Upper lobe of left lung (tissue), 6 donors: ENCODE measurements around the gene CBLB. TPM values are rescaled to one million over a fixed set of nuclear protein-coding genes. Genes with fewer than 3 reads are reported as not detected.
"Not testable (repeated sequence)": the region's sequence is repeated elsewhere in the genome, so short reads cannot be mapped to it uniquely, and the experiment has no call there.

Experiments used
- ATAC-seq, 2 donors: fragments of 200-7000 bp; cut with Tn5 transposase; one replicate each; pipeline ENCODE4 v1.9.1; 2022; ENCODE audit warnings: mild to moderate bottlenecking in 2 of 2, moderate library complexity in 2 of 2; ENCODE audit not compliant: low FRiP score in 2 of 2
- DNase-seq, 2 donors: peaks; one replicate each; pipeline ENCODE4 v3.0.0-alpha.2; 2019 to 2020
- H3K27ac ChIP-seq, 4 donors: fragments of 200-600 bp; sonication (generic); one replicate each; pipeline ENCODE4 v1.5.1; 2016 to 2019
- H3K27me3 ChIP-seq, 4 donors: fragments of 200-600 bp; sonication (generic); one replicate each; pipeline ENCODE4 v1.5.1; 2017 to 2019
- H3K36me3 ChIP-seq, 4 donors: fragments of 200-600 bp; sonication (generic); one replicate each; pipeline ENCODE4 v1.5.1; 2016 to 2019
- H3K4me1 ChIP-seq, 4 donors: fragments of 200-600 bp; sonication (generic); one replicate each; pipeline ENCODE4 v1.5.1; 2018 to 2019
- H3K4me3 ChIP-seq, 4 donors: fragments of 200-600 bp; sonication (generic); one replicate each; pipeline ENCODE4 v1.5.1; 2017 to 2019; ENCODE audit warnings: mild to moderate bottlenecking in 2 of 4, moderate library complexity in 1 of 4
- H3K9me3 ChIP-seq, 4 donors: fragments of 200-600 bp; sonication (generic); one replicate each; pipeline ENCODE4 v1.5.1; 2018 to 2019
- CTCF ChIP-seq, 6 experiments: fragments of 450-650 bp in 4 of 6; fragments of 200-600 bp in 2 of 6; sonication (generic) in 2 of 6; IDR thresholded peaks; one replicate each; pipeline ENCODE4 v1.5.1; 2016 to 2019; ENCODE audit warnings: antibody characterized with exemption in 6 of 6
- EP300 ChIP-seq, 4 donors: sonication (generic); formaldehyde crosslinking; IDR thresholded peaks; one replicate each; pipeline ENCODE4 v1.5.1; 2017; ENCODE audit warnings: antibody characterized with exemption in 4 of 4, control low read depth in 2 of 4
- POLR2A ChIP-seq, 4 donors: fragments of 450-650 bp; IDR thresholded peaks; one replicate each; pipeline ENCODE4 v1.5.1; 2016 to 2017; ENCODE audit warnings: antibody characterized with exemption in 4 of 4, mild to moderate bottlenecking in 2 of 4
- POLR2AphosphoS5 ChIP-seq, 2 donors: sonication (generic); formaldehyde crosslinking; IDR thresholded peaks; one replicate each; pipeline ENCODE4 v1.5.1; 2017; ENCODE audit warnings: antibody characterized with exemption in 2 of 2
- WGBS, 2 donors: methylation state at CpG; one replicate each; pipeline ENCODE4 v1.1.5; 2017 to 2018; 5-methylcytosine and 5-hydroxymethylcytosine counted together
- total RNA-seq, 6 donors: library from RNA; depleted of rRNA in 4 of 6; stranded (reverse); fragments of >200 nt in 4 of 6; gene quantifications; one replicate each; pipeline versions ENCODE4 v1.1.0 to v1.2.1, GENCODE V29; 2016 to 2021
- donor health status: DM: no; HTN: no; CAD: no; lungs with moderate emphysema.
- donor health status: DM: no; HTN: yes; CAD: no; lungs with severe emphysema.

Gene CBLB
- total RNA-seq, 6 donors from 2014 or later, result 30.3 to 85.9 (median 32.0) TPM

- no peaks in the 10 kb centered on the region for H3K27me3 ChIP-seq
- DNase-seq (no peak), ATAC-seq (no peak)
- H3K4me1 ChIP-seq, result peaks cover 0 to 4% (median 0%) of the 10 kb centered on the region in 4 donors
- no peak for TF ChIP-seq CTCF (IDR thresholded peaks at IDR 0.05)
- TF ChIP-seq POLR2A (IDR thresholded peaks at IDR 0.05), result no peak
- no peak for TF ChIP-seq EP300 (IDR thresholded peaks at IDR 0.05)
- no peak for TF ChIP-seq POLR2AphosphoS5 (IDR thresholded peaks at IDR 0.05)
- peaks cover 0 to 6% (median 5%) of the 10 kb centered on the region in 4 donors for H3K9me3 ChIP-seq
- H3K27ac ChIP-seq, result no peak overlapping the region
- peaks cover 0 to 8% (median 6%) of the 10 kb centered on the region in 4 donors for H3K36me3 ChIP-seq
- no peak overlapping the region for H3K4me3 ChIP-seq
Observed at GRCh38 chr3:105765308-105765639, 103.5 kb downstream of the CBLB start.

- Histone ChIP-seq H3K27me3 (no peaks in the 10 kb centered on the region), H3K9me3 (peaks cover 0 to 6% (median 5%) of the 10 kb centered on the region in 4 donors), H3K36me3 (peaks cover 0 to 8% (median 6%) of the 10 kb centered on the region in 4 donors), H3K4me1 (peaks cover 0 to 4% (median under 1%) of the 10 kb centered on the region in 4 donors), H3K4me3 (no peak overlapping the region), H3K27ac (no peak overlapping the region)
- peak in 1 of 2 donors; percentile 25 for ATAC-seq
- DNase-seq, result no peak
- 56 to 69% methylated on average over 2 of the region's 2 CpGs for WGBS, 2 donors
- TF ChIP-seq POLR2A (IDR thresholded peaks at IDR 0.05) (no peak), EP300 (IDR thresholded peaks at IDR 0.05) (no peak), POLR2AphosphoS5 (IDR thresholded peaks at IDR 0.05) (no peak), CTCF (IDR thresholded peaks at IDR 0.05) (no peak)
Observed at GRCh38 chr3:105764378-105765307, 104.2 kb downstream of the CBLB start.

- peaks cover 0 to 9% (median 4%) of the 10 kb centered on the region in 4 donors for H3K4me1 ChIP-seq
- H3K27me3 ChIP-seq, result no peaks in the 10 kb centered on the region
- H3K4me3 ChIP-seq, result no peak overlapping the region
- ATAC-seq (no peak), DNase-seq (no peak)
- H3K27ac ChIP-seq, result no peak overlapping the region
- H3K9me3 ChIP-seq, result peaks cover 0 to 12% (median 7%) of the 10 kb centered on the region in 4 donors
- H3K36me3 ChIP-seq, result peaks cover 0 to 12% (median 6%) of the 10 kb centered on the region in 4 donors
- TF ChIP-seq POLR2AphosphoS5 (IDR thresholded peaks at IDR 0.05) (no peak), CTCF (IDR thresholded peaks at IDR 0.05) (no peak), EP300 (IDR thresholded peaks at IDR 0.05) (no peak), POLR2A (IDR thresholded peaks at IDR 0.05) (no peak)
Observed at GRCh38 chr3:105763659-105764036, 105.2 kb downstream of the CBLB start.

- ATAC-seq, result no peak
Observed at GRCh38 chr3:105762749-105763658, 105.8 kb downstream of the CBLB start.

GRCh38 chr3:105762214-105762613 lies 106.6 kb downstream of the CBLB start:
- 100% methylated on average over 1 of the region's 1 CpG for WGBS, 2 donors
- not testable (repeated sequence) for H3K4me1 ChIP-seq, H3K27me3 ChIP-seq, ATAC-seq, DNase-seq, H3K4me3 ChIP-seq, H3K27ac ChIP-seq
- Histone ChIP-seq H3K36me3 (peaks cover 0 to 16% (median 6%) of the 10 kb centered on the region in 4 donors), H3K9me3 (peaks cover 0 to 12% (median 7%) of the 10 kb centered on the region in 4 donors)

More at GRCh38 chr3:105762749-105763658, 105.8 kb downstream of the CBLB start:
- 95 to 96% methylated on average over 13 of the region's 13 CpGs for WGBS, 2 donors
- H3K9me3 ChIP-seq, result peaks cover 0 to 12% (median 7%) of the 10 kb centered on the region in 4 donors
- peaks cover 0 to 13% (median 6%) of the 10 kb centered on the region in 4 donors for H3K36me3 ChIP-seq
- H3K4me1 ChIP-seq, result peaks cover 0 to 9% (median 4%) of the 10 kb centered on the region in 4 donors
- no peaks in the 10 kb centered on the region for H3K27me3 ChIP-seq
- no peak for DNase-seq
- no peak overlapping the region for H3K27ac ChIP-seq
- TF ChIP-seq EP300 (IDR thresholded peaks at IDR 0.05), result no peak
- no peak for TF ChIP-seq POLR2A (IDR thresholded peaks at IDR 0.05)
- no peak for TF ChIP-seq POLR2AphosphoS5 (IDR thresholded peaks at IDR 0.05)
- no peak for TF ChIP-seq CTCF (IDR thresholded peaks at IDR 0.05)
- H3K4me3 ChIP-seq, result no peak overlapping the region
